ENCODE results near the gene ITGAE.
A peak's percentile ranks its signal among the peaks of the same experiment; 100 is the strongest.

ITGAE gene

GRCh38 chr17:3828852-3829232 is 27.9 kb upstream of the ITGAE start:
- TF ChIP-seq, protein P1, sequence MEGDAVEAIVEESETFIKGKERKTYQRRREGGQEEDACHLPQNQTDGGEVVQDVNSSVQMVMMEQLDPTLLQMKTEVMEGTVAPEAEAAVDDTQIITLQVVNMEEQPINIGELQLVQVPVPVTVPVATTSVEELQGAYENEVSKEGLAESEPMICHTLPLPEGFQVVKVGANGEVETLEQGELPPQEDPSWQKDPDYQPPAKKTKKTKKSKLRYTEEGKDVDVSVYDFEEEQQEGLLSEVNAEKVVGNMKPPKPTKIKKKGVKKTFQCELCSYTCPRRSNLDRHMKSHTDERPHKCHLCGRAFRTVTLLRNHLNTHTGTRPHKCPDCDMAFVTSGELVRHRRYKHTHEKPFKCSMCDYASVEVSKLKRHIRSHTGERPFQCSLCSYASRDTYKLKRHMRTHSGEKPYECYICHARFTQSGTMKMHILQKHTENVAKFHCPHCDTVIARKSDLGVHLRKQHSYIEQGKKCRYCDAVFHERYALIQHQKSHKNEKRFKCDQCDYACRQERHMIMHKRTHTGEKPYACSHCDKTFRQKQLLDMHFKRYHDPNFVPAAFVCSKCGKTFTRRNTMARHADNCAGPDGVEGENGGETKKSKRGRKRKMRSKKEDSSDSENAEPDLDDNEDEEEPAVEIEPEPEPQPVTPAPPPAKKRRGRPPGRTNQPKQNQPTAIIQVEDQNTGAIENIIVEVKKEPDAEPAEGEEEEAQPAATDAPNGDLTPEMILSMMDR (conservative IDR thresholded peaks at IDR 0.05; ENCODE audit: low read depth, low read length): no peak
- no peak overlapping the region for H3K4me3 ChIP-seq (ENCODE audit: low read length)
- DNase-seq (ENCODE audit: low read depth): no peak

DNA sequence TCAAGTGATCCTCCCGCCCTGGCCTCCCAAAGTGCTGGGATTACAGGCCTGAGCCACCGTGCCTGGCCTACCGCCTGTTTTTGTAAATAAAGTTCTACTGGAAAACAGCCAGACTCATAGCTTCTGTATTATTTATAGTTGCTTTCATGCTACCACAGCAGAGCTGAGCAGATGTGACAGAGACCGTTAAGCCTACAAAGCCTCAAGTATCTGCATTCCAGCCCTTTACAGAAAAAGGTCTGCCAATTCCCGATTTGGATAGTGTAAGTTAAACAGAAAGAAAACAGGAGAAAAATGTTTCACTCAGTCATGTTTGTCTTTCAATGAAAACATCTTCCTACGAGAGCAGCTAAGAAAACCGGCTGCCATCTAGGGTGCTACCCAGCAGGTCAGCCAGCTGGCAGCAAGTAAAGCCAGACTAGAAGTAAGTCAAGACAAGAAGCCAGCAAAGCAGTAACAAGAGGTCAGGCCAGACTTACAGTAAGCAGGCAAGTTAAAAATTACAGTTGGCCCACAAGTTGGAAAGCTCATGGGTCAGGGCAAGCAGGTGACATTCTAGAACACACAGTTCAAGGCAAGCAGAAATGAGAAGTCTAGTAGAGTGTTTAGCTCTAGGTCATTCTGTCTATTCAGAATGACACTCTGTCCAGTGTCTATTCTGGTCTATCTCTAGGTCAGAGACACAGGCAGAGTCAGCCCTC is 27.3 kb upstream of the ITGAE start:
- TF ChIP-seq, protein P1 (conservative IDR thresholded peaks at IDR 0.05; ENCODE audit: low read depth, low read length): no peak
- H3K4me3 ChIP-seq (ENCODE audit: low read length): no peak overlapping the region
- no peak for DNase-seq (ENCODE audit: low read depth)

DNA sequence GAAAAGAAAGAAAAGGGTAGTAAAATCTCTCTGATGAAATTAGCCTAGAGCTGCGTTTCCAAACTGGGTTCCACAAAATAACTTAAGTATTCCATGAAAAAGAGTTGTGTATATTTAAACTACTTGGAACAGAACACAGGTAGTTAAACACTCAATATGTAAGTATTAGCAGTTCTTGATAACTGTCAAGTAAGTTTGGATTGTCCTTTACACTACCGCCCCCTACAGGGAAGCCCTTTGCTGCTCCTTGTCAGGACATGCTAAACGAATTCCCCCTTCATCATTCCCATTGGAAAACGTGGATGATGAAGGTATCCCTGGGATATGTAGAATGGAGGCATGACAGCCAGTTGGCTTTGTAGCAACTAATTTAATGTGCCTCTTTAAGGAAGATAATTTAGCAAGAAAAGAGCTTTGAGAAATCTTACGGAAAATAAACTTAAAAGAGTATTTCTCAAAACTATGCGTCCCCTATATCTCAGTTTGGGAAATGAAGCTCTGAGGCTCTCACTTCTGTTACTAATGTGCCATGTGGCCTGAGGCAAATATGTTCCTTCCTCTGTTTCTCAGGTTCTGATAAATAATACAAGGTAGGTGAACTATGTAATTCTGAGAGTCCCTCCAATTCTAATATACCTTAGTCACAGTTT is 26.3 kb upstream of the ITGAE start:
- no peak overlapping the region for H3K4me3 ChIP-seq (ENCODE audit: low read length)
- TF ChIP-seq, protein P1 (conservative IDR thresholded peaks at IDR 0.05; ENCODE audit: low read depth, low read length): peak; percentile 88
- peak; percentile 21 for DNase-seq (ENCODE audit: low read depth)

GRCh38 chr17:3826191-3826590 is 25.2 kb upstream of the ITGAE start:
- no peak for DNase-seq (ENCODE audit: low read depth)
- TF ChIP-seq, protein P1 (conservative IDR thresholded peaks at IDR 0.05; ENCODE audit: low read depth, low read length): no peak
- H3K4me3 ChIP-seq (ENCODE audit: low read length): no peak overlapping the region

DNA sequence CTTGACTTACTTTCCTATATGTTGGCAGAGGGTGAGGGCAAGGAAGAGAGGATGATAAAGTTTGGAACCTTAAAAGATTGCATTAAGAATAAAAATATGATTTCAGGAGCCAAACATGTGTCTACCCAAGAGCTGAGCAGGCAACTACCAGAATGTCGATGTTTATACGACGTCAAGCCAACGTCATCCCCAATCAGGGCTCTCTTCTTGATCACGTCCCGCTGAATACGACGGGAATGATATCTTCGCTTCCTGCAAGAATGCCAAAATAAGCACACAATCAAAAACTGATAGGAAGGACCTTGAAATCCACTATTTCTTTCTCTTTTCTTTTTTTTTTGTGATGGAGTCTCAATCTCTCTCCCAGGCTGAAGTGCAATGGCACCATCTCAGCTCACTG is 20.1 kb upstream of the ITGAE start:
- TF ChIP-seq, protein P1 (conservative IDR thresholded peaks at IDR 0.05; ENCODE audit: low read depth, low read length): no peak
- no peak for DNase-seq (ENCODE audit: low read depth)
- H3K4me3 ChIP-seq (ENCODE audit: low read length): no peak overlapping the region

- no peak for DNase-seq (ENCODE audit: low read depth)
- H3K4me3 ChIP-seq (ENCODE audit: low read length): no peak overlapping the region
- TF ChIP-seq, protein P1 (conservative IDR thresholded peaks at IDR 0.05; ENCODE audit: low read depth, low read length): no peak
Observed at GRCh38 chr17:3818786-3819185, 17.8 kb upstream of the ITGAE start.
